Ovary (tissue), 9 donors: ENCODE results near the gene ARPC2. TPM values are rescaled to one million over a fixed set of nuclear protein-coding genes. Genes with fewer than 3 reads are reported as not detected.

Experiments
- DNase-seq, 5 donors: peaks; one replicate each; pipeline ENCODE4 v3.0.0-alpha.2; 2019 to 2020
- H3K27ac ChIP-seq, 2 donors: fragments of 200-600 bp; one replicate each; pipeline versions ENCODE4 v1.5.1 to v1.8.0; 2019 to 2022
- H3K27me3 ChIP-seq: fragments of 200-600 bp; one replicate; pipeline ENCODE4 v1.8.0; 2022
- H3K36me3 ChIP-seq: fragments of 200-600 bp; sonication (generic); one replicate; pipeline ENCODE4 v1.5.1; 2019
- H3K4me1 ChIP-seq: one replicate; pipeline ENCODE4 v1.8.1; 2013; ENCODE audit warnings: mild to moderate bottlenecking, moderate library complexity; ENCODE audit not compliant: insufficient read depth
- H3K4me3 ChIP-seq: fragments of 200-600 bp; sonication (generic); one replicate; pipeline ENCODE4 v1.5.1; 2017
- H3K9me3 ChIP-seq, 2 donors: fragments of 200-600 bp in 1 of 2; sonication (generic) in 1 of 2; one replicate each; pipeline versions ENCODE4 v1.5.1 to v1.8.1; 2013 to 2019; ENCODE audit warnings: mild to moderate bottlenecking in 1 of 2, moderate library complexity in 1 of 2
- CTCF ChIP-seq, 3 donors: fragments of 450-650 bp in 2 of 3; fragments of 200-600 bp in 1 of 3; IDR thresholded peaks; one replicate each; pipeline versions ENCODE4 v1.5.1 to v1.8.0; 2016 to 2022; ENCODE audit warnings: antibody characterized with exemption in 3 of 3, mild to moderate bottlenecking in 1 of 3
- EP300 ChIP-seq: sonication (generic); formaldehyde crosslinking; IDR thresholded peaks from one replicate; pipeline ENCODE4 v1.6.1; 2017; ENCODE audit warnings: antibody characterized with exemption
- POLR2A ChIP-seq: fragments of 450-650 bp; IDR thresholded peaks from one replicate; pipeline ENCODE4 v1.6.1; 2017; ENCODE audit warnings: antibody characterized with exemption, mild to moderate bottlenecking, moderate library complexity
- WGBS, 3 donors: extraction: QIAGEN DNeasy Blood & Tissue Kit in 1 of 3; methylation state at CpG; one replicate each; pipeline versions ENCODE4 v1.1.5 to v1.1.7; 2013 to 2017; 5-methylcytosine and 5-hydroxymethylcytosine counted together
- intact Hi-C, 4 donors: fragments of 100-400 bp; cut with DNase I; formaldehyde crosslinking; loops; one replicate each; pipeline versions ENCODE4 v1.11.0 to v1.15.1; 2022 to 2023
- polyA plus RNA-seq, 2 donors: library from polyadenylated mRNA; stranded (reverse); fragments of 200-250 nt in 1 of 2; fragments of 350-450 nt in 1 of 2; fragmentation: Illumina TruSeq in 1 of 2; extraction: RNeasy Lipid Tissue Mini Kit (QIAGEN cat#74804) in 1 of 2; gene quantifications; one replicate each; pipeline ENCODE4 v1.2.3, GENCODE V29; 2013 to 2014
- total RNA-seq, 7 donors: library from RNA; depleted of rRNA in 2 of 7; stranded (reverse); fragments of >200 nt in 2 of 7; fragmentation: NEBNext Ultra II Directional in 3 of 7; extraction: Animal tissue kit (Norgen Biotek cat#: 25700) in 3 of 7; gene quantifications; one replicate each; pipeline versions ENCODE4 v1.1.0 to v1.2.4, GENCODE V29; 2016 to 2023
- donor health status: DM: no; HTN: no; CAD: no; lungs with moderate emphysema.
- donor health status: DM: no; HTN: no; CAD: no.
- donor health status: Bipolar disorder and iron deficiency.
- donor health status: DM: yes; HTN: yes; CAD: no.
- donor health status: DM: no; HTN: no; CAD: no.
- donor health status: DM: yes; HTN: yes; CAD: no.

The ARPC2 gene
- total and polyA plus RNA-seq, 9 donors = 135 to 357 (median 170) TPM

- TF ChIP-seq EP300 (no peak), CTCF (IDR thresholded peaks at IDR 0.05) (no peak), POLR2A (no peak)
- H3K36me3 ChIP-seq = no peaks in the 10 kb centered on the region
- H3K4me1 ChIP-seq = peaks cover 14% of the 10 kb centered on the region
- no peak for DNase-seq
- intact Hi-C loops = no loop called here
- H3K9me3 ChIP-seq = no peaks in the 10 kb centered on the region
- WGBS, 3 donors = 1 to 8% (median 2%) methylated on average over 3 of the region's 3 CpGs
- no peak overlapping the region for H3K4me3 ChIP-seq
- H3K27ac ChIP-seq = peak overlapping the region in 1 of 2 donors; percentile 58
- H3K27me3 ChIP-seq = no peaks in the 10 kb centered on the region
These were observed 12.2 kb downstream of the ARPC2 start for GRCh38 chr2:218229239-218229638.

- Histone ChIP-seq H3K27ac (peak overlapping the region in 1 of 2 donors; percentile 58), H3K4me1 (peaks cover 14% of the 10 kb centered on the region), H3K9me3 (no peaks in the 10 kb centered on the region), H3K27me3 (no peaks in the 10 kb centered on the region), H3K4me3 (no peak overlapping the region), H3K36me3 (no peaks in the 10 kb centered on the region)
- TF ChIP-seq CTCF (IDR thresholded peaks at IDR 0.05) (no peak), POLR2A (no peak), EP300 (no peak)
- no peak for DNase-seq
- 54 to 66% (median 63%) methylated on average over 4 of the region's 4 CpGs for WGBS, 3 donors
- intact Hi-C loops = no loop called here
These were observed 12.9 kb downstream of the ARPC2 start for GRCh38 chr2:218229851-218230250.

GRCh38 chr2:218230882-218231281, 13.9 kb downstream of the ARPC2 start:
- Histone ChIP-seq H3K27ac (no peak overlapping the region), H3K36me3 (no peaks in the 10 kb centered on the region), H3K4me3 (no peak overlapping the region), H3K27me3 (no peaks in the 10 kb centered on the region), H3K4me1 (peaks cover 14% of the 10 kb centered on the region), H3K9me3 (no peaks in the 10 kb centered on the region)
- WGBS, 3 donors = 0% methylated on average over 1 of the region's 1 CpG
- TF ChIP-seq POLR2A (no peak), CTCF (IDR thresholded peaks at IDR 0.05) (no peak), EP300 (no peak)
- no peak for DNase-seq
- intact Hi-C loops = no loop called here

GRCh38 chr2:218233543-218233942, 16.6 kb downstream of the ARPC2 start:
- peaks cover 12% of the 10 kb centered on the region for H3K4me1 ChIP-seq
- WGBS, 3 donors = 46 to 63% (median 58%) methylated on average over 4 of the region's 4 CpGs
- intact Hi-C loops = no loop called here
- H3K4me3 ChIP-seq = no peak overlapping the region
- no peak for TF ChIP-seq EP300
- TF ChIP-seq CTCF (IDR thresholded peaks at IDR 0.05) = no peak
- no peak for TF ChIP-seq POLR2A
- no peak overlapping the region for H3K27ac ChIP-seq
- DNase-seq = no peak
- no peaks in the 10 kb centered on the region for H3K9me3 ChIP-seq
- no peaks in the 10 kb centered on the region for H3K36me3 ChIP-seq
- H3K27me3 ChIP-seq = no peaks in the 10 kb centered on the region

- DNase-seq = no peak
- WGBS, 3 donors = 61 to 63% (median 63%) methylated on average over 3 of the region's 3 CpGs
- Histone ChIP-seq H3K27ac (no peak overlapping the region), H3K27me3 (no peaks in the 10 kb centered on the region), H3K4me1 (peaks cover 16% of the 10 kb centered on the region), H3K36me3 (no peaks in the 10 kb centered on the region), H3K4me3 (no peak overlapping the region), H3K9me3 (no peaks in the 10 kb centered on the region)
- TF ChIP-seq EP300 = no peak
- TF ChIP-seq POLR2A = no peak
- TF ChIP-seq CTCF (IDR thresholded peaks at IDR 0.05) = no peak
- intact Hi-C loops = no loop called here
These were observed 17.5 kb downstream of the ARPC2 start for GRCh38 chr2:218234521-218234920.
